H9 (cell line): ENCODE measurements around the gene YPEL1. TPM values are rescaled to one million over a fixed set of nuclear protein-coding genes. Genes with fewer than 3 reads are reported as not detected.
A peak's percentile ranks its signal among the peaks of the same experiment; 100 is the strongest.

Experiments
- DNase-seq: peaks from one replicate; pipeline ENCODE4 v3.0.0-alpha.2; 2017
- H2AFZ ChIP-seq: one replicate; pipeline ENCODE4 v1.6.1; 2013; ENCODE audit warnings: mild to moderate bottlenecking, low read length, control low read depth, moderate library complexity
- H2AK5ac ChIP-seq: 2 replicates; pipeline ENCODE4 v1.6.1; 2013; ENCODE audit warnings: low read length, control low read depth, mixed read lengths; ENCODE audit not compliant: insufficient read length
- H2BK120ac ChIP-seq: one replicate; pipeline ENCODE4 v1.6.1; 2013; ENCODE audit warnings: low read depth, mild to moderate bottlenecking, low read length, control low read depth, inconsistent platforms; ENCODE audit not compliant: poor library complexity, severe bottlenecking
- H2BK12ac ChIP-seq: 2 replicates; pipeline ENCODE4 v1.6.1; 2013; ENCODE audit warnings: low read length, control low read depth, mixed read lengths, low read depth; ENCODE audit not compliant: insufficient read length
- H2BK15ac ChIP-seq: 2 replicates; pipeline ENCODE4 v1.6.1; 2013; ENCODE audit warnings: low read depth, low read length, control low read depth
- H2BK20ac ChIP-seq: one replicate; pipeline ENCODE4 v1.6.1; 2013; ENCODE audit warnings: low read depth, mild to moderate bottlenecking, low read length, control low read depth, inconsistent platforms; ENCODE audit not compliant: poor library complexity, severe bottlenecking
- H2BK5ac ChIP-seq: 2 replicates; pipeline ENCODE4 v1.6.1; 2013; ENCODE audit warnings: low read length, control low read depth, mixed read lengths; ENCODE audit not compliant: insufficient read length
- H3K14ac ChIP-seq: 2 replicates; pipeline ENCODE4 v1.6.1; 2013; ENCODE audit warnings: low read length, control low read depth; ENCODE audit not compliant: insufficient read depth
- H3K18ac ChIP-seq: 2 replicates; pipeline ENCODE4 v1.6.1; 2013; ENCODE audit warnings: low read depth, mild to moderate bottlenecking, mixed read lengths, low read length, control low read depth; ENCODE audit not compliant: insufficient read length
- H3K23ac ChIP-seq: 2 replicates; pipeline ENCODE4 v1.6.1; 2013; ENCODE audit warnings: low read length, control low read depth, mixed read lengths, low read depth; ENCODE audit not compliant: insufficient read length
- H3K23me2 ChIP-seq: 2 replicates; pipeline ENCODE4 v1.6.1; 2013; ENCODE audit warnings: low read depth, mild to moderate bottlenecking, mixed read lengths, low read length, control low read depth; ENCODE audit not compliant: insufficient read length, poor library complexity, severe bottlenecking
- H3K27ac ChIP-seq: 2 replicates; pipeline ENCODE4 v1.5.1; 2013; ENCODE audit warnings: low read length, control low read depth, mixed read lengths, low read depth; ENCODE audit not compliant: insufficient read length
- H3K27me3 ChIP-seq: 2 replicates; pipeline ENCODE4 v1.6.1; 2013; ENCODE audit warnings: low read length, control low read depth, inconsistent platforms; ENCODE audit not compliant: insufficient read depth
- H3K4ac ChIP-seq: 2 replicates; pipeline ENCODE4 v1.6.1; 2013; ENCODE audit warnings: low read depth, mild to moderate bottlenecking, control low read depth, inconsistent platforms, low read length, moderate library complexity
- H3K4me1 ChIP-seq: 2 replicates; pipeline ENCODE4 v1.6.1; 2013; ENCODE audit warnings: low read length, control low read depth, inconsistent platforms; ENCODE audit not compliant: insufficient read depth
- H3K4me2 ChIP-seq: 2 replicates; pipeline ENCODE4 v1.6.1; 2013; ENCODE audit warnings: low read length, control low read depth, mixed read lengths; ENCODE audit not compliant: insufficient read length, insufficient read depth
- H3K56ac ChIP-seq: 2 replicates; pipeline ENCODE4 v1.6.1; 2013; ENCODE audit warnings: low read depth, mild to moderate bottlenecking, mixed read lengths, low read length, control low read depth; ENCODE audit not compliant: insufficient read length
- H3K79me1 ChIP-seq: 2 replicates; pipeline ENCODE4 v1.6.1; 2013; ENCODE audit warnings: low read depth, mild to moderate bottlenecking, moderate library complexity, low read length, control low read depth, inconsistent platforms; ENCODE audit not compliant: insufficient read depth, poor library complexity, severe bottlenecking
- H3K79me2 ChIP-seq: 2 replicates; pipeline ENCODE4 v1.6.1; 2013; ENCODE audit warnings: low read length, control low read depth, inconsistent platforms; ENCODE audit not compliant: insufficient read depth
- H3K9ac ChIP-seq: 2 replicates; pipeline ENCODE4 v1.6.1; 2013; ENCODE audit warnings: low read length, control low read depth, mixed read lengths; ENCODE audit not compliant: insufficient read length; ENCODE audit errors: extremely low read depth
- H3K9me3 ChIP-seq: one replicate; pipeline ENCODE4 v1.6.1; 2013; ENCODE audit warnings: low read depth, low read length, inconsistent platforms; ENCODE audit not compliant: control insufficient read depth
- H3T11ph ChIP-seq: one replicate; pipeline ENCODE4 v1.6.1; 2013; ENCODE audit warnings: mild to moderate bottlenecking, low read length, control low read depth, inconsistent platforms
- H4K20me1 ChIP-seq: one replicate; pipeline ENCODE4 v1.6.1; 2013; ENCODE audit not compliant: control insufficient read depth, insufficient read length, insufficient read depth
- H4K5ac ChIP-seq: 2 replicates; pipeline ENCODE4 v1.6.1; 2013; ENCODE audit warnings: low read depth, mild to moderate bottlenecking, mixed read lengths, low read length, control low read depth; ENCODE audit not compliant: insufficient read length
- H4K8ac ChIP-seq: replicated peaks from 2 replicates; pipeline ENCODE4 v1.6.1; 2013; ENCODE audit warnings: low read length, control low read depth, mixed read lengths, low read depth; ENCODE audit not compliant: insufficient read length
- H4K91ac ChIP-seq: 2 replicates; pipeline ENCODE4 v1.6.1; 2013; ENCODE audit warnings: low read depth, mild to moderate bottlenecking, moderate library complexity, mixed read lengths, low read length, control low read depth; ENCODE audit not compliant: insufficient read length
- H3K27ac Mint-ChIP-seq, 3 experiments: 2 replicates in 2 of 3; 3 replicates in 1 of 3; pipeline ENCODE4 v1.8.0; 2020 to 2021; ENCODE audit warnings: mixed read lengths in 3 of 3, mild to moderate bottlenecking in 1 of 3, moderate library complexity in 1 of 3
- H3K27me3 Mint-ChIP-seq: 2 replicates; pipeline ENCODE4 v1.8.0; 2021; ENCODE audit warnings: low read depth, mild to moderate bottlenecking, moderate library complexity, mixed read lengths
- H3K36me3 Mint-ChIP-seq, 3 experiments: 2 replicates in 2 of 3; 3 replicates in 1 of 3; pipeline ENCODE4 v1.8.0; 2020 to 2021; ENCODE audit warnings: low read depth in 3 of 3, mixed read lengths in 3 of 3; ENCODE audit not compliant: insufficient read depth in 1 of 3
- H3K4me1 Mint-ChIP-seq, 2 experiments: 2 replicates each; pipeline ENCODE4 v1.8.0; 2020; ENCODE audit warnings: mixed read lengths in 2 of 2
- H3K4me3 Mint-ChIP-seq, 2 experiments: 2 replicates in 1 of 2; 3 replicates in 1 of 2; pipeline ENCODE4 v1.8.0; 2020 to 2021; ENCODE audit warnings: mild to moderate bottlenecking in 2 of 2, mixed read lengths in 2 of 2, moderate library complexity in 1 of 2
- H3K9me3 Mint-ChIP-seq, 2 experiments: 2 replicates in 1 of 2; 3 replicates in 1 of 2; pipeline ENCODE4 v1.8.0; 2020; ENCODE audit warnings: mild to moderate bottlenecking in 2 of 2, mixed read lengths in 2 of 2, moderate library complexity in 1 of 2
- CTCF ChIP-seq: fragments of 200-600 bp; sonication (generic); conservative IDR thresholded peaks from 3 replicates; pipeline ENCODE4 v1.8.0; 2021; ENCODE audit warnings: antibody characterized with exemption, mild to moderate bottlenecking
- WGBS: extraction: QIAGEN DNeasy Blood & Tissue Kit; methylation state at CpG from one replicate; pipeline ENCODE4 v1.1.7; 2013; ENCODE audit warnings: missing lambda C conversion rate, low lambda C conversion rate, mixed read lengths; ENCODE audit not compliant: insufficient read length; ENCODE audit errors: extremely low coverage; 5-methylcytosine and 5-hydroxymethylcytosine counted together
- total RNA-seq: library from RNA; stranded (reverse); gene quantifications from 2 replicates; pipeline ENCODE4 v1.2.1, GENCODE V29; 2021

The YPEL1 gene
- total RNA-seq, 1 experiment from 2014 or later, result 5.4 TPM

- peaks cover 16 to 18% of the 10 kb centered on the region in 2 experiments for H3K4me1 Mint-ChIP-seq
- H3K9me3 Mint-ChIP-seq, result no peaks in the 10 kb centered on the region
- H3K79me2 ChIP-seq, result no peaks in the 10 kb centered on the region
- DNase-seq, result peak; percentile 84
- H3K4me2 ChIP-seq, result peak overlapping the region; percentile 49
- H2AK5ac ChIP-seq, result no peak overlapping the region
- TF ChIP-seq CTCF, result peak; percentile 37; the same call in 1 of the 3 replicates
- H3K27ac Mint-ChIP-seq, result peak overlapping the region; percentile 55 to 83 (median 82); a peak in 2 of 7 replicates
- H2BK15ac ChIP-seq, result no peak overlapping the region
- no peaks in the 10 kb centered on the region for H3K79me1 ChIP-seq
- 0 out of 2 replicates have a peak overlapping the region, but pooled peaks have one; percentile 36 for H3K14ac ChIP-seq
- no peak overlapping the region for H2BK12ac ChIP-seq
- H4K8ac ChIP-seq, result no peak overlapping the region
- no peak overlapping the region for H3K23ac ChIP-seq
- peaks cover 11% of the 10 kb centered on the region for H3K23me2 ChIP-seq
- no peak overlapping the region for H2AFZ ChIP-seq
- no peak overlapping the region for H4K5ac ChIP-seq
- H4K20me1 ChIP-seq, result no peaks in the 10 kb centered on the region
- peak overlapping the region; percentile 74 to 89 for H3K4me3 Mint-ChIP-seq
- no peak overlapping the region for H3K27ac ChIP-seq
- H3K4ac ChIP-seq, result no peak overlapping the region
- H2BK120ac ChIP-seq, result no peak overlapping the region
- no peak overlapping the region for H3K9ac ChIP-seq
- H3K18ac ChIP-seq, result peak overlapping the region; percentile 51
- H3K27me3 Mint-ChIP-seq, result peaks cover 19% of the 10 kb centered on the region
- WGBS, result no CpG with 5 or more reads among the region's 79 CpGs
- H3T11ph ChIP-seq, result no peak overlapping the region
- H2BK20ac ChIP-seq, result no peak overlapping the region
- H3K36me3 Mint-ChIP-seq, result peaks cover 6 to 22% (median 16%) of the 10 kb centered on the region in 3 experiments; a peak in 5 of 7 replicates
- H2BK5ac ChIP-seq, result no peak overlapping the region
- H3K4me1 ChIP-seq, result peaks cover 4% of the 10 kb centered on the region; the same call in 1 of the 2 replicates
- H4K91ac ChIP-seq, result no peak overlapping the region
- no peaks in the 10 kb centered on the region for H3K9me3 ChIP-seq
- no peak overlapping the region for H3K56ac ChIP-seq
- H3K27me3 ChIP-seq, result no peaks in the 10 kb centered on the region
Observed at GRCh38 chr22:21657360-21658032, 78.1 kb downstream of the YPEL1 start.
